Measurements from ENCODE around the gene FCHSD2.

- TF ChIP-seq POLR2AphosphoS5 (IDR thresholded peaks at IDR 0.05; ENCODE audit: low read depth, low read length), result 0 out of 2 replicates have a peak, but pooled peaks have one; percentile 19
- no peak for TF ChIP-seq ARID5B (CRISPR knock-in tag; IDR thresholded peaks at IDR 0.05)
- no peak for TF ChIP-seq EZH2 (conservative IDR thresholded peaks at IDR 0.05; ENCODE audit: low read depth, low read length)
- TF ChIP-seq GMEB1 (CRISPR knock-in tag; IDR thresholded peaks at IDR 0.05; ENCODE audit: borderline replicate concordance), result peak; percentile 45; the same call in 1 of the 2 replicates
- TF ChIP-seq ZNF3 (CRISPR knock-in tag; IDR thresholded peaks at IDR 0.05), result no peak
- peak; percentile 36; the same call in 1 of the 2 replicates for TF ChIP-seq ZNF768 (CRISPR knock-in tag; IDR thresholded peaks at IDR 0.05)
Observed at GRCh38 chr11:72814286-72815109, 327.6 kb downstream of the FCHSD2 start, which contains the start of gene ATG16L2.
